Measurements from ENCODE around the gene GSC.
"Not testable (repeated sequence)": the region's sequence is repeated elsewhere in the genome, so short reads cannot be mapped to it uniquely, and the experiment has no call there.

Gene GSC

DNA sequence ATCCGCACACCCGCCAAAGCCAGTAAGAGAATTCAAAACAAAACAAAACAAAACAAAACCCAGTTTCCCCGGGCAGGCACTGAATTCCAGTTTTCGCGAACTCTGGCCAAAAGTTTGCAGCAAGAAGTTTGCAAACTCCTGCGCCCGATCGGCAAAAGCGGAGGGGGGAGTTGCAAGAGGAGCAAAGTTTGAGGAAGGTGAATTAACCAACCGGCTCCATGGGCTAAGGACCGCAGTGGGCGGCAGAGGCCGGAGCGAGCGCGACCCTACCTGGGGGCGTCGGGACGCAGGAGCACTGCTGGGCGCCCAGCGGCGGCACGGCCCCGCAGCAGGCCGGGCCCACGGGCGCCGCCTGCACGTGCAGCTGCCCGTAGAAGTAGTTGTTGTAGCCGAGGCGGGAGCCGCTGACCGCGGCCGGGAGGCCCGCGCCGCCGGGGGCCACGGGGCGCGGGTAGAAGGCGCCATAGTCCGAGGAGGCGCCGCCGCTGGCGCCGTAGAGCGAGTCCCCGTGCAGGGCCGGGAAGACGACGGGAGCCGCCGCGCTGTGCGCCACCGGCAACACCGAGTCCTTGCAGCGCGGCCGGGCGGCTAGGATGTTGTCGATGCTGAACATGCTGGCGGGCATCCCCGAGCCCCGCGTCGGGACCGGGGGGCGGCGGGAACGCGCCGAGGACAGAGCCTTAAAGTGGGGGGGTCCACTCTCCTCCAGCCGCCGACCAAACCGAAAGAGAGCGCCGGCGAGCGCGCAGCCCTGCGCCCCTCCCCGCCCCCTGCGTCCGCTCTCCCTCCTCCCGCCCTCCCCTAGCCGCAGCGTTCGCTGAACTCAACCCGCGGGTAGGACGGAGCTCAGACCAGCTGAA lies at the start of gene GSC:
GSC (minus strand) TSS at position 723 of the 860 bp plus-strand sequence; CDS start at position 625, 98 bp downstream.
- no peak for DNase-seq (ENCODE audit: low read depth in 2 of 2)

- DNase-seq (ENCODE audit: low read depth in 2 of 2), result no peak
Measured at GRCh38 chr14:94819531-94819930, 49.6 kb upstream of the GSC start.

- DNase-seq (ENCODE audit: low read depth in 2 of 2), result no peak
Measured at GRCh38 chr14:94816113-94816512, 46.2 kb upstream of the GSC start.

GRCh38 chr14:94805680-94806288 lies 35.9 kb upstream of the GSC start:
- no peak for DNase-seq (ENCODE audit: low read depth in 2 of 2)

DNA sequence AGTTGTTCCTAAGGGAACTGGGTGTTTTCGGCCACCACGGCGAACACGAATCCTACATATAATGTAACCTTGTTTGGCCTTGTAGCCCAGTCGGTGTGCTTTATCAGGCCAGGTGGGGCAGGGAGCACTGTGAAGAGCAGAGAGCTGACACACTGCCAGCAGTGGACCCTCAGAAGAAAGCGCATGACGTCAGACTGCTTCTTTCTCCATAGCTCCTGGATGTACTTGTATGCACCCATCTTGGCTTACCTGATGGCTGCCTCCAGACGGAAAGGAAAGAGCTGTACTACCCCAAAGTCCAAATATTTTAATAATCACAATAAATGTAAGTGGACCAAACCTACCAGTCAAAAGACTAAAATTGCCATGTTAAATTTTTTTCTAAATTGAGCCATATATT lies 31.3 kb upstream of the GSC start:
- DNase-seq (ENCODE audit: low read depth in 2 of 2), result no peak

GRCh38 chr14:94800764-94801163 lies 30.9 kb upstream of the GSC start:
- DNase-seq (ENCODE audit: low read depth in 2 of 2), result not testable (repeated sequence)

DNA sequence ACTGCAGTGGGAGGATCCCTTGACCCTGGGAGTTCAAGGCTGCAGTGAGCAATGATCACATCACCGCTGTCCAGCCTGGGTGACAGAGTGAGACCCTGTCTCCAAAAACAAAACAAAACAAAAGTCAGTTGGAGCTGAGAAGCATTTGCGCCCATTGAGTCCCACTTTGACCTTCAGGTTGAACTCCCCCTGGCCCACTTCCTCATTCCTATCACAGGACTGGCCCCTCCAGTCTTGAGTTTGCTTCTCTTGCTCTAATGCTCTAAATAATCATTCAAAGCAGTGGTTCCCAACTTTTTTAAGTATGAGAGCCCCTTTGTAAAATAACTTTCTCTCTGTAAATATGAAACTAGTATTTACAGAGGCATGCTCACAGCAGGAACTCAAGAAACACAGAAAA lies 28.0 kb upstream of the GSC start:
- DNase-seq (ENCODE audit: low read depth in 2 of 2), result no peak

GRCh38 chr14:94796278-94796677 lies 26.4 kb upstream of the GSC start:
- no peak for DNase-seq (ENCODE audit: low read depth in 2 of 2)

GRCh38 chr14:94795372-94795771 lies 25.5 kb upstream of the GSC start:
- DNase-seq (ENCODE audit: low read depth in 2 of 2), result no peak

- DNase-seq (ENCODE audit: low read depth in 2 of 2), result no peak
Measured at GRCh38 chr14:94793901-94794300, 24.0 kb upstream of the GSC start.

GRCh38 chr14:94787655-94788054 lies 17.7 kb upstream of the GSC start:
- DNase-seq (ENCODE audit: low read depth in 2 of 2), result no peak

GRCh38 chr14:94787092-94787491 lies 17.2 kb upstream of the GSC start:
- DNase-seq (ENCODE audit: low read depth in 2 of 2), result no peak

- no peak for DNase-seq (ENCODE audit: low read depth in 2 of 2)
Measured at GRCh38 chr14:94780536-94781399, 10.9 kb upstream of the GSC start.

GRCh38 chr14:94779713-94780112 lies 9.8 kb upstream of the GSC start:
- no peak for DNase-seq (ENCODE audit: low read depth in 2 of 2)

DNA sequence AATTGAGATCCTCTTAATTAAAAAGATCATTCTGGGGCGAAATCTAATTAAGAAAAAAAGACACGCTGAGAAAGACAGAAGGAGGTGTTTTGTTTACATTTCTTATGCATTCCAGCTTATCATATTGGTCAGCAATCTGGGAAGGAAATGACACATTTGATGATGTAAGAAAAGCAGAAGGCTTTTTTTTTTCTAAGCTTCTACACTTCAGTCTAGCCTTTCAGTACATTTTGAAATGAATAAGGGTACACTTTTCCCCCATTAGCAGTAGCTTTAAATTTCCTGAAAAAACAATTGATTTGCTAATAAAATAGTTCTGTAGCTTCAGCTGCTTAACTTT lies 5.9 kb upstream of the GSC start:
- no peak for DNase-seq (ENCODE audit: low read depth in 2 of 2)

GRCh38 chr14:94775091-94775870 lies 5.4 kb upstream of the GSC start:
- no peak for DNase-seq (ENCODE audit: low read depth in 2 of 2)

- no peak for DNase-seq (ENCODE audit: low read depth in 2 of 2)
Measured at GRCh38 chr14:94774344-94775090, 4.6 kb upstream of the GSC start.

DNA sequence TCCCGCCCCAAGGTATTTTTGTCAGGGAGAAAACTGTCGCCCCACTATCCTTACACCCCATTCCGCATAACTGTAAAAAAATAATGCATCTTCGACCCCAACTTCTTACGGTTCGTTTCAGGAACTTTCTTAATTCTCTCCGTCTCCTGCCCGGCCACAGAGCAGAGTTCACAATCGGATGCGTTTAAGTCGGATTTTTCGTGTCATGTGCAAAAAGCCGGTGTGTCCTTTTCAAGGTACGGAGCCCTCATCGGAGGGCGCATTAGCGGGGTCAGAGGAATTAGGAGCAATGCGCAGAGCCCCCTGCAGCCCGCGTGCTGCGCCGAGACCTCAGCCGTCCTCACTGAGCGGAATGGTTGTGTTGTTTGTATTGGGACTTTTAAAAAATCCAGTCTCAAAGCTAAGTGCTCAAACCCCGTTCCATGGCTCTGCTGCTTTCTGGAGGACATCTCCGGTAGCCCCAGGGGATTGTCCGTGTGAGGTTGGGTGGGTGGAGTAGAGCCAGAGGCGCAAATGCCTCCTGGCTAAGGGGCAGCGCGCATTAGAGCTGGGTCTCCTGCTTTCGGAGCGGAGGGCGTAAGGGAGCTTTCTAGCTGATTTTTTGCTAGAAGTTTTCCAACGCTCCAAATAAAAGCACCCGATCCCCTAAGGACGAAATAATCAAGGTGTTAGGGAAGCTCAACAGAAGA lies 3.9 kb upstream of the GSC start:
- DNase-seq (ENCODE audit: low read depth in 2 of 2), result no peak

- DNase-seq (ENCODE audit: low read depth in 2 of 2), result no peak
Measured at GRCh38 chr14:94773061-94773648, 3.2 kb upstream of the GSC start.

DNA sequence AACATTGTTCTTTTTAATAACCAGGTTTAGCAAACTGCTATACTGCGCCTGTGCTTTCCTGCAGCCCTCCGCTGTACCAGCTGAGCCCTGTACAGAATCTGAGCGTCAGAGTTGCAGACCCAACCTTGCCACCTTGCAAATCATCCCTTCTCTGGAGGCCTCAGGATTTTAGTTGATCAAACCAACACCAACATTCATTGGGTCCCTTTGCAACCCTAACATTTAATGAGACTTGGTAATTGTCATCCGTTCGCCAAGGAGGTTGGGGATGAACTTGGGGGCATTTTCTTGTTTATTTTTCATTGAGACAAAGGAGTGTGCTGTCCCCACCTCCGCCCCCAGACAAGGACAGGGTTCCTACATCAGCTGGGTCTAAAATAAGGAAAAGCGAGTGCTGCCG lies 2.6 kb upstream of the GSC start:
- DNase-seq (ENCODE audit: low read depth in 2 of 2), result no peak

Data from activated CD4-positive, alpha-beta T cell treated with anti-CD3 and anti-CD28 coated beads for 24 hours (primary cell).